Endothelial cell of umbilical vein (primary cell): ENCODE results near the gene GSX2. TPM values are rescaled to one million over a fixed set of nuclear protein-coding genes. Genes with fewer than 3 reads are reported as not detected.

Experiments used
- BruUV-seq: library from RNA; stranded (reverse); fragments of 400-500 nt; replicated peaks from 2 replicates; lab custom pipeline; 2021; lab: Mats Ljungman, UMichigan
- CTCF ChIA-PET: fragments of 300-600, 350-600 bp; sonication (Branson Sonifier 250); formaldehyde crosslinking; loops from one replicate; lab custom pipeline; 2021; ENCODE audit warnings: antibody characterized with exemption, inconsistent platforms; lab: Charles Lee
- POLR2A ChIA-PET: fragments of 300-600, 350-600 bp; sonication (Branson Sonifier 250); formaldehyde crosslinking; loops from one replicate; lab custom pipeline; 2021; ENCODE audit warnings: antibody characterized with exemption, inconsistent platforms; lab: Charles Lee
- DNase-seq: peaks from one replicate; pipeline ENCODE4 v3.0.0-alpha.2; 2011; ENCODE audit warnings: low read depth, low spot score
- FAIRE-seq: peaks from 2 replicates; lab custom pipeline; 2011; peaks lifted over from hg19 to GRCh38; lab: Jason Lieb, UNC
- H2AFZ ChIP-seq: 2 replicates; pipeline ENCODE4 v1.6.0; 2012; ENCODE audit warnings: low read depth, low read length, control low read depth, inconsistent platforms
- H3K27ac ChIP-seq: 2 replicates; pipeline ENCODE4 v1.5.1; 2011; ENCODE audit warnings: low read depth, mild to moderate bottlenecking, control low read depth, low read length, moderate library complexity; ENCODE audit not compliant: insufficient read depth
- H3K27me3 ChIP-seq, 2 experiments: 2 replicates each; pipeline versions ENCODE4 v1.6.0 to v1.6.1; 2011; ENCODE audit warnings: low read length in 2 of 2, mixed read lengths in 1 of 2; ENCODE audit not compliant: control insufficient read depth in 2 of 2, insufficient read depth in 2 of 2
- H3K36me3 ChIP-seq, 2 experiments: 2 replicates in 1 of 2; 3 replicates in 1 of 2; pipeline ENCODE4 v1.5.1; 2011; ENCODE audit warnings: low read length in 2 of 2, mild to moderate bottlenecking in 1 of 2, moderate library complexity in 1 of 2; ENCODE audit not compliant: control insufficient read depth in 2 of 2, insufficient read depth in 2 of 2; ENCODE audit errors: extremely low read depth in 1 of 2
- H3K4me1 ChIP-seq: 3 replicates; pipeline ENCODE4 v1.5.1; 2011; ENCODE audit warnings: mild to moderate bottlenecking, low read length; ENCODE audit not compliant: control insufficient read depth, insufficient read depth; ENCODE audit errors: extremely low read depth
- H3K4me2 ChIP-seq: 2 replicates; pipeline ENCODE4 v1.6.1; 2011; ENCODE audit warnings: low read length, control low read depth, mixed read lengths; ENCODE audit not compliant: insufficient read depth
- H3K4me3 ChIP-seq, 3 experiments: fragments of 200-600 bp in 1 of 3; sonication (generic), shearing (Covaris generic) in 1 of 3; replicated peaks in 1 of 3; 2 replicates each; pipeline ENCODE4 v1.5.1; 2011 to 2016; ENCODE audit warnings: control low read depth in 3 of 3, low read length in 3 of 3, mild to moderate bottlenecking in 2 of 3, inconsistent platforms in 1 of 3, low read depth in 1 of 3, moderate library complexity in 1 of 3; ENCODE audit not compliant: insufficient read depth in 1 of 3
- H3K79me2 ChIP-seq: 2 replicates; pipeline ENCODE4 v1.6.0; 2012; ENCODE audit warnings: low read length, inconsistent platforms; ENCODE audit not compliant: control insufficient read depth, insufficient read depth
- H3K9ac ChIP-seq: replicated peaks from 2 replicates; pipeline ENCODE3; 2011; ENCODE audit warnings: low read length, control low read depth; ENCODE audit not compliant: insufficient read depth; ENCODE audit errors: extremely low read depth
- H3K9me1 ChIP-seq: replicated peaks from 3 replicates; pipeline ENCODE4 v1.6.0; 2011; ENCODE audit warnings: mild to moderate bottlenecking, low read length; ENCODE audit not compliant: control insufficient read depth, insufficient read depth; ENCODE audit errors: extremely low read depth
- H3K9me3 ChIP-seq: replicated peaks from 2 replicates; pipeline ENCODE4 v1.5.1; 2012; ENCODE audit warnings: low read length, inconsistent platforms; ENCODE audit not compliant: control insufficient read depth, insufficient read depth
- H4K20me1 ChIP-seq: replicated peaks from 2 replicates; pipeline ENCODE3; 2011; ENCODE audit warnings: mild to moderate bottlenecking, low read length; ENCODE audit not compliant: control insufficient read depth, insufficient read depth; ENCODE audit errors: extremely low read depth
- CTCF ChIP-seq, 2 donors: IDR thresholded peaks; 1 replicate in 1 of 2; 2 replicates in 1 of 2; pipeline ENCODE4 v1.5.1; 2011; ENCODE audit warnings: low read length in 2 of 2, mild to moderate bottlenecking in 2 of 2, moderate library complexity in 2 of 2, control low read depth in 1 of 2, inconsistent platforms in 1 of 2, low read depth in 1 of 2; ENCODE audit not compliant: insufficient read depth in 1 of 2; ENCODE audit errors: extremely low read depth in 1 of 2
- EZH2 ChIP-seq: IDR thresholded peaks from 2 replicates; pipeline ENCODE4 v1.6.1; 2012; ENCODE audit warnings: borderline replicate concordance, low read depth, mild to moderate bottlenecking, moderate library complexity, low read length, inconsistent platforms; ENCODE audit not compliant: severe bottlenecking
- FOS ChIP-seq: IDR thresholded peaks from 2 replicates; pipeline ENCODE4 v1.6.1; 2011; ENCODE audit warnings: mild to moderate bottlenecking, low read length, moderate library complexity, borderline replicate concordance; ENCODE audit not compliant: insufficient read depth
- GATA2 ChIP-seq: IDR thresholded peaks from 2 replicates; pipeline ENCODE4 v1.7.0; 2011; ENCODE audit warnings: low read depth, mild to moderate bottlenecking, moderate library complexity, mixed read lengths, low read length; ENCODE audit not compliant: insufficient read length, insufficient read depth
- JUN ChIP-seq: IDR thresholded peaks from 2 replicates; pipeline ENCODE4 v1.6.1; 2011; ENCODE audit warnings: borderline replicate concordance, low read depth; ENCODE audit not compliant: insufficient read length, insufficient read depth
- POLR2A ChIP-seq: IDR thresholded peaks from 2 replicates; pipeline ENCODE4 v1.6.1; 2012; ENCODE audit warnings: low read depth, mild to moderate bottlenecking, control low read depth, low read length
- POLR2AphosphoS5 ChIP-seq: IDR thresholded peaks from 2 replicates; pipeline ENCODE4 v1.6.1; 2012; ENCODE audit warnings: low read depth, mild to moderate bottlenecking, control low read depth, low read length, moderate library complexity; ENCODE audit not compliant: insufficient read depth
- dilution Hi-C: fragments of 300-500 bp; cut with MboI; formaldehyde crosslinking; loops from one replicate; pipeline ENCODE4 v1.15.0; 2019; ENCODE audit warnings: low sequenced_read_pairs; ENCODE audit not compliant: extremely low pct_ligation_motif_present
- intact Hi-C: fragments of 100-400 bp; cut with micrococcal nuclease; formaldehyde crosslinking; loops from one replicate; pipeline ENCODE4 v1.10.0; 2022
- polyA plus RNA-seq, 4 experiments: library from polyadenylated mRNA; depleted of rRNA in 3 of 4; stranded (reverse) in 3 of 4; unstranded in 1 of 4; fragments of >200 nt; gene quantifications; 2 replicates each; pipeline versions ENCODE4 v1.2.1 to v1.2.3, GENCODE V29; 2011 to 2012; ENCODE audit warnings: missing spikeins in 1 of 4
- total RNA-seq: library from RNA; stranded (reverse); gene quantifications from 2 replicates; pipeline ENCODE4 v1.2.3, GENCODE V29; 2021
- TF ChIP-seq, protein P1 (sequence below): IDR thresholded peaks from 2 replicates; pipeline ENCODE4 v1.6.1; 2011; ENCODE audit not compliant: insufficient read depth, insufficient read length

GSX2 gene
- total and polyA plus RNA-seq, 2 donors (not counting 3 experiments of a cell fraction or from before 2014, with no cell fraction given), result not detected

GRCh38 chr4:54146139-54146538, 46.2 kb downstream of the GSX2 start:
- TF ChIP-seq POLR2A, result no peak
- TF ChIP-seq POLR2AphosphoS5, result no peak
- no peak for TF ChIP-seq JUN
- no peak for TF ChIP-seq GATA2
- TF ChIP-seq, protein P1, sequence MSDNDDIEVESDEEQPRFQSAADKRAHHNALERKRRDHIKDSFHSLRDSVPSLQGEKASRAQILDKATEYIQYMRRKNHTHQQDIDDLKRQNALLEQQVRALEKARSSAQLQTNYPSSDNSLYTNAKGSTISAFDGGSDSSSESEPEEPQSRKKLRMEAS, result no peak
- no peak for TF ChIP-seq EZH2
- no peak for TF ChIP-seq FOS
- TF ChIP-seq CTCF (IDR thresholded peaks at IDR 0.05; ENCODE audit: extremely low read depth in 1 of 2, insufficient read depth in 1 of 2, low read depth in 1 of 2, low read length in 2 of 2), result no peak
- DNase-seq (no peak), FAIRE-seq (no peak)
- dilution Hi-C loops, result no loop called here
- H3K79me2 ChIP-seq, result no peaks in the 10 kb centered on the region
- peaks cover 0 to 4% of the 10 kb centered on the region in 2 experiments for H3K27me3 ChIP-seq
- CTCF ChIA-PET, result no interaction called here
- no TSS peak for BruUV-seq
- no peak overlapping the region for H2AFZ ChIP-seq
- no peak overlapping the region for H3K4me2 ChIP-seq
- no peak overlapping the region for H3K27ac ChIP-seq
- no peaks in the 10 kb centered on the region for H3K4me1 ChIP-seq
- no peak overlapping the region for H3K9ac ChIP-seq
- H3K4me3 ChIP-seq, result no peak overlapping the region
- no peaks in the 10 kb centered on the region for H3K9me1 ChIP-seq
- POLR2A ChIA-PET, result no interaction called here
- no peaks in the 10 kb centered on the region for H4K20me1 ChIP-seq
- H3K36me3 ChIP-seq, result no peaks in the 10 kb centered on the region
- intact Hi-C loops, result no loop called here
- H3K9me3 ChIP-seq, result no peaks in the 10 kb centered on the region
